WTC11 (cell line): ENCODE data around the gene AHRR. TPM values are rescaled to one million over a fixed set of nuclear protein-coding genes. Genes with fewer than 3 reads are reported as not detected.
A peak's percentile ranks its signal among the peaks of the same experiment; 100 is the strongest.

Experiments
- ATAC-seq: fragments of 200-7000 bp; cut with Tn5 transposase; 2 replicates; pipeline ENCODE4 v1.10.0; 2021; ENCODE audit warnings: mild to moderate bottlenecking, moderate library complexity
- CTCF ChIA-PET: fragments of 300-600 bp; sonication (Branson Sonifier 250); formaldehyde crosslinking; loops from one replicate; lab custom pipeline; 2021; ENCODE audit warnings: antibody characterized with exemption; lab: Charles Lee
- POLR2A ChIA-PET: fragments of 350-600 bp; sonication (Branson Sonifier 250); formaldehyde crosslinking; loops from one replicate; lab custom pipeline; 2021; ENCODE audit warnings: antibody characterized with exemption; lab: Charles Lee
- DNase-seq: peaks from one replicate; pipeline ENCODE4 v3.0.0; 2021; ENCODE audit warnings: low spot score
- H3K27ac Mint-ChIP-seq: 2 replicates; pipeline ENCODE4 v1.8.0; 2021; ENCODE audit warnings: mixed read lengths
- H3K27me3 Mint-ChIP-seq: 2 replicates; pipeline ENCODE4 v1.8.0; 2021; ENCODE audit warnings: low read depth, mild to moderate bottlenecking, moderate library complexity, mixed read lengths
- H3K36me3 Mint-ChIP-seq: 2 replicates; pipeline ENCODE4 v1.8.0; 2021; ENCODE audit warnings: mixed read lengths
- H3K4me1 Mint-ChIP-seq: 2 replicates; pipeline ENCODE4 v1.8.0; 2022; ENCODE audit warnings: mixed read lengths
- H3K4me3 Mint-ChIP-seq: 2 replicates; pipeline ENCODE4 v1.8.0; 2021; ENCODE audit warnings: mild to moderate bottlenecking, moderate library complexity, mixed read lengths
- H3K9me3 Mint-ChIP-seq: 2 replicates; pipeline ENCODE4 v1.8.0; 2021; ENCODE audit warnings: mixed read lengths
- CBFB ChIP-seq: sonication (generic); formaldehyde crosslinking; IDR thresholded peaks from 2 replicates; pipeline ENCODE4 v1.8.1; 2022; ENCODE audit warnings: mild to moderate bottlenecking, low read depth, missing genetic modification reagents
- CREB1 ChIP-seq: sonication (generic); formaldehyde crosslinking; IDR thresholded peaks from 2 replicates; pipeline ENCODE4 v1.8.0; 2023; ENCODE audit warnings: mild to moderate bottlenecking, missing genetic modification reagents
- HMGA2 ChIP-seq: fragments of 250-450 bp; sonication (Bioruptor Pico); IDR thresholded peaks from 2 replicates; pipeline ENCODE4 v1.4.0; 2021; ENCODE audit warnings: mild to moderate bottlenecking, moderate library complexity
- JAZF1 ChIP-seq: fragments of 250-450 bp; sonication (Bioruptor Pico); IDR thresholded peaks from 2 replicates; pipeline ENCODE4 v1.9.0; 2021; ENCODE audit warnings: moderate library complexity, mild to moderate bottlenecking, inconsistent platforms
- JUN ChIP-seq: sonication (generic); formaldehyde crosslinking; IDR thresholded peaks from 2 replicates; pipeline ENCODE4 v1.8.0; 2023; ENCODE audit warnings: mild to moderate bottlenecking, missing genetic modification reagents
- MXD4 ChIP-seq: fragments of 250-450 bp; sonication (Bioruptor Pico); IDR thresholded peaks from 2 replicates; pipeline ENCODE4 v1.8.0; 2021; ENCODE audit warnings: mild to moderate bottlenecking, moderate library complexity, borderline replicate concordance
- NFE2L1 ChIP-seq: sonication (generic); formaldehyde crosslinking; IDR thresholded peaks from 2 replicates; pipeline ENCODE4 v1.8.1; 2023; ENCODE audit warnings: missing genetic modification reagents
- RELA ChIP-seq: sonication (generic); formaldehyde crosslinking; IDR thresholded peaks from 2 replicates; pipeline ENCODE4 v1.8.1; 2022; ENCODE audit warnings: missing genetic modification reagents, mild to moderate bottlenecking, borderline replicate concordance
- ZNF317 ChIP-seq: sonication (generic); formaldehyde crosslinking; IDR thresholded peaks from 2 replicates; pipeline ENCODE4 v1.8.1; 2023; ENCODE audit warnings: low read depth, mild to moderate bottlenecking, moderate library complexity, missing genetic modification reagents, borderline replicate concordance
- ZNF396 ChIP-seq: fragments of 250-450 bp; sonication (Bioruptor Pico); IDR thresholded peaks from 2 replicates; pipeline ENCODE4 v1.8.0; 2021; ENCODE audit warnings: mild to moderate bottlenecking, moderate library complexity, borderline replicate concordance
- total RNA-seq: library from RNA; stranded (reverse); gene quantifications from 3 replicates; pipeline ENCODE4 v1.2.3, GENCODE V29; 2021
- TF ChIP-seq, protein P1 (sequence below): sonication (generic); formaldehyde crosslinking; IDR thresholded peaks from 2 replicates; pipeline ENCODE4 v1.8.1; 2022; ENCODE audit warnings: mild to moderate bottlenecking, missing genetic modification reagents, moderate library complexity, borderline replicate concordance
- TF ChIP-seq, protein P2 (sequence below): sonication (generic); formaldehyde crosslinking; IDR thresholded peaks from 2 replicates; pipeline ENCODE4 v1.8.0; 2022; ENCODE audit warnings: mild to moderate bottlenecking, missing genetic modification reagents
- TF ChIP-seq, protein P3 (sequence below): fragments of 250-450 bp; sonication (Bioruptor Pico); IDR thresholded peaks from 2 replicates; pipeline ENCODE4 v1.9.0; 2021; ENCODE audit warnings: mild to moderate bottlenecking
- TF ChIP-seq, protein P4 (sequence below): sonication (generic); formaldehyde crosslinking; IDR thresholded peaks from 2 replicates; pipeline ENCODE4 v1.8.0; 2022; ENCODE audit warnings: mild to moderate bottlenecking, missing genetic modification reagents
- TF ChIP-seq, protein P5 (sequence below): sonication (generic); formaldehyde crosslinking; conservative IDR thresholded peaks from 2 replicates; pipeline ENCODE4 v1.8.1; 2023; ENCODE audit warnings: mild to moderate bottlenecking, low read depth, missing genetic modification reagents, moderate library complexity
- TF ChIP-seq, protein P6 (sequence below): sonication (generic); formaldehyde crosslinking; IDR thresholded peaks from 2 replicates; pipeline ENCODE4 v1.8.1; 2023; ENCODE audit warnings: mild to moderate bottlenecking, missing genetic modification reagents, moderate library complexity
- TF ChIP-seq, protein P7 (sequence below): sonication (generic); formaldehyde crosslinking; IDR thresholded peaks from 2 replicates; pipeline ENCODE4 v1.8.0; 2022; ENCODE audit warnings: mild to moderate bottlenecking, missing genetic modification reagents
- TF ChIP-seq, protein P8 (sequence below): sonication (generic); formaldehyde crosslinking; IDR thresholded peaks from 2 replicates; pipeline ENCODE4 v1.8.0; 2023; ENCODE audit warnings: missing genetic modification reagents, mild to moderate bottlenecking, borderline replicate concordance
- TF ChIP-seq, protein P9 (sequence below): sonication (generic); formaldehyde crosslinking; IDR thresholded peaks from 2 replicates; pipeline ENCODE4 v1.8.1; 2023; ENCODE audit warnings: mild to moderate bottlenecking, missing genetic modification reagents, moderate library complexity

The AHRR gene
- total RNA-seq, 1 experiment from 2014 or later: 4.5 TPM

DNA sequence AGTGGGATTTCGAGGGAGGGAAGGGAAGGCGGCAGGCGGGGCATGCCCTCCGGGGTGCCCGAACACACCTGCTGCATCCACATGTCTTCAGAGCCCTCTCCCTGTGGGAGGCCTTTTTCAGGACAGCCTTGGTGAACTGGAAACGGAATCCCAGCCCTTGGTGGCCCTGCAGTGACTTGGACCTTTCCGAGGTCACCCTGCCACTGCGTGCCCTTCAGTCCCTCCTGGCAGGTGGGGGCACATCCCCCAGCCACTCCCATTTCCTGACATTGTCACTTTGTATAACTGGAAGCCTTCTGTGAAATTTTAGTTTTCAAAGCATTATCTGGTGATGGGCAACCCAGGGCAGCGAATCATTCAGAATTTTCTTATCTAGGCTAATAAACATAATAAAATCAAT, 11.0 kb upstream of the AHRR start:
- Mint-ChIP-seq H3K27ac (peak overlapping the region; percentile 27; the same call in 1 of the 2 replicates), H3K9me3 (no peaks in the 10 kb centered on the region), H3K4me1 (peaks cover 15% of the 10 kb centered on the region), H3K27me3 (no peaks in the 10 kb centered on the region), H3K4me3 (no peak overlapping the region), H3K36me3 (peaks cover 14% of the 10 kb centered on the region)
- DNase-seq (no peak), ATAC-seq (no peak)
- CTCF ChIA-PET: no interaction called here
- POLR2A ChIA-PET: no interaction called here
- no peak for TF ChIP-seq HMGA2 (CRISPR knock-in tag)
- TF ChIP-seq, protein P1, sequence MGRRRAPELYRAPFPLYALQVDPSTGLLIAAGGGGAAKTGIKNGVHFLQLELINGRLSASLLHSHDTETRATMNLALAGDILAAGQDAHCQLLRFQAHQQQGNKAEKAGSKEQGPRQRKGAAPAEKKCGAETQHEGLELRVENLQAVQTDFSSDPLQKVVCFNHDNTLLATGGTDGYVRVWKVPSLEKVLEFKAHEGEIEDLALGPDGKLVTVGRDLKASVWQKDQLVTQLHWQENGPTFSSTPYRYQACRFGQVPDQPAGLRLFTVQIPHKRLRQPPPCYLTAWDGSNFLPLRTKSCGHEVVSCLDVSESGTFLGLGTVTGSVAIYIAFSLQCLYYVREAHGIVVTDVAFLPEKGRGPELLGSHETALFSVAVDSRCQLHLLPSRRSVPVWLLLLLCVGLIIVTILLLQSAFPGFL (CRISPR knock-in tag): no peak
- TF ChIP-seq, protein P2, sequence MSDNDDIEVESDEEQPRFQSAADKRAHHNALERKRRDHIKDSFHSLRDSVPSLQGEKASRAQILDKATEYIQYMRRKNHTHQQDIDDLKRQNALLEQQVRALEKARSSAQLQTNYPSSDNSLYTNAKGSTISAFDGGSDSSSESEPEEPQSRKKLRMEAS: no peak
- no peak for TF ChIP-seq RELA
- TF ChIP-seq, protein P3, sequence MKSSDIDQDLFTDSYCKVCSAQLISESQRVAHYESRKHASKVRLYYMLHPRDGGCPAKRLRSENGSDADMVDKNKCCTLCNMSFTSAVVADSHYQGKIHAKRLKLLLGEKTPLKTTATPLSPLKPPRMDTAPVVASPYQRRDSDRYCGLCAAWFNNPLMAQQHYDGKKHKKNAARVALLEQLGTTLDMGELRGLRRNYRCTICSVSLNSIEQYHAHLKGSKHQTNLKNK (CRISPR knock-in tag): no peak
- no peak for TF ChIP-seq JAZF1 (CRISPR knock-in tag)
- TF ChIP-seq, protein P4, sequence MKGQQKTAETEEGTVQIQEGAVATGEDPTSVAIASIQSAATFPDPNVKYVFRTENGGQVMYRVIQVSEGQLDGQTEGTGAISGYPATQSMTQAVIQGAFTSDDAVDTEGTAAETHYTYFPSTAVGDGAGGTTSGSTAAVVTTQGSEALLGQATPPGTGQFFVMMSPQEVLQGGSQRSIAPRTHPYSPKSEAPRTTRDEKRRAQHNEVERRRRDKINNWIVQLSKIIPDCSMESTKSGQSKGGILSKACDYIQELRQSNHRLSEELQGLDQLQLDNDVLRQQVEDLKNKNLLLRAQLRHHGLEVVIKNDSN: no peak
- TF ChIP-seq JUN (CRISPR knock-in tag): no peak
- TF ChIP-seq ZNF396 (CRISPR knock-in tag): no peak
- TF ChIP-seq CBFB (CRISPR knock-in tag): no peak
- TF ChIP-seq MXD4 (CRISPR knock-in tag): no peak
- no peak for TF ChIP-seq NFE2L1
- TF ChIP-seq, protein P5, sequence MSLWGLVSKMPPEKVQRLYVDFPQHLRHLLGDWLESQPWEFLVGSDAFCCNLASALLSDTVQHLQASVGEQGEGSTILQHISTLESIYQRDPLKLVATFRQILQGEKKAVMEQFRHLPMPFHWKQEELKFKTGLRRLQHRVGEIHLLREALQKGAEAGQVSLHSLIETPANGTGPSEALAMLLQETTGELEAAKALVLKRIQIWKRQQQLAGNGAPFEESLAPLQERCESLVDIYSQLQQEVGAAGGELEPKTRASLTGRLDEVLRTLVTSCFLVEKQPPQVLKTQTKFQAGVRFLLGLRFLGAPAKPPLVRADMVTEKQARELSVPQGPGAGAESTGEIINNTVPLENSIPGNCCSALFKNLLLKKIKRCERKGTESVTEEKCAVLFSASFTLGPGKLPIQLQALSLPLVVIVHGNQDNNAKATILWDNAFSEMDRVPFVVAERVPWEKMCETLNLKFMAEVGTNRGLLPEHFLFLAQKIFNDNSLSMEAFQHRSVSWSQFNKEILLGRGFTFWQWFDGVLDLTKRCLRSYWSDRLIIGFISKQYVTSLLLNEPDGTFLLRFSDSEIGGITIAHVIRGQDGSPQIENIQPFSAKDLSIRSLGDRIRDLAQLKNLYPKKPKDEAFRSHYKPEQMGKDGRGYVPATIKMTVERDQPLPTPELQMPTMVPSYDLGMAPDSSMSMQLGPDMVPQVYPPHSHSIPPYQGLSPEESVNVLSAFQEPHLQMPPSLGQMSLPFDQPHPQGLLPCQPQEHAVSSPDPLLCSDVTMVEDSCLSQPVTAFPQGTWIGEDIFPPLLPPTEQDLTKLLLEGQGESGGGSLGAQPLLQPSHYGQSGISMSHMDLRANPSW (CRISPR knock-in tag): no peak
- TF ChIP-seq, protein P6, sequence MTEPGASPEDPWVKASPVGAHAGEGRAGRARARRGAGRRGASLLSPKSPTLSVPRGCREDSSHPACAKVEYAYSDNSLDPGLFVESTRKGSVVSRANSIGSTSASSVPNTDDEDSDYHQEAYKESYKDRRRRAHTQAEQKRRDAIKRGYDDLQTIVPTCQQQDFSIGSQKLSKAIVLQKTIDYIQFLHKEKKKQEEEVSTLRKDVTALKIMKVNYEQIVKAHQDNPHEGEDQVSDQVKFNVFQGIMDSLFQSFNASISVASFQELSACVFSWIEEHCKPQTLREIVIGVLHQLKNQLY: no peak
- TF ChIP-seq, protein P7, sequence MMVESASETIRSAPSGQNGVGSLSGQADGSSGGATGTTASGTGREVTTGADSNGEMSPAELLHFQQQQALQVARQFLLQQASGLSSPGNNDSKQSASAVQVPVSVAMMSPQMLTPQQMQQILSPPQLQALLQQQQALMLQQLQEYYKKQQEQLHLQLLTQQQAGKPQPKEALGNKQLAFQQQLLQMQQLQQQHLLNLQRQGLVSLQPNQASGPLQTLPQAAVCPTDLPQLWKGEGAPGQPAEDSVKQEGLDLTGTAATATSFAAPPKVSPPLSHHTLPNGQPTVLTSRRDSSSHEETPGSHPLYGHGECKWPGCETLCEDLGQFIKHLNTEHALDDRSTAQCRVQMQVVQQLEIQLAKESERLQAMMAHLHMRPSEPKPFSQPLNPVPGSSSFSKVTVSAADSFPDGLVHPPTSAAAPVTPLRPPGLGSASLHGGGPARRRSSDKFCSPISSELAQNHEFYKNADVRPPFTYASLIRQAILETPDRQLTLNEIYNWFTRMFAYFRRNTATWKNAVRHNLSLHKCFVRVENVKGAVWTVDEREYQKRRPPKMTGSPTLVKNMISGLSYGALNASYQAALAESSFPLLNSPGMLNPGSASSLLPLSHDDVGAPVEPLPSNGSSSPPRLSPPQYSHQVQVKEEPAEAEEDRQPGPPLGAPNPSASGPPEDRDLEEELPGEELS (CRISPR knock-in tag): no peak
- TF ChIP-seq CREB1 (CRISPR knock-in tag): no peak
- TF ChIP-seq ZNF317 (CRISPR knock-in tag): no peak
- TF ChIP-seq, protein P8, sequence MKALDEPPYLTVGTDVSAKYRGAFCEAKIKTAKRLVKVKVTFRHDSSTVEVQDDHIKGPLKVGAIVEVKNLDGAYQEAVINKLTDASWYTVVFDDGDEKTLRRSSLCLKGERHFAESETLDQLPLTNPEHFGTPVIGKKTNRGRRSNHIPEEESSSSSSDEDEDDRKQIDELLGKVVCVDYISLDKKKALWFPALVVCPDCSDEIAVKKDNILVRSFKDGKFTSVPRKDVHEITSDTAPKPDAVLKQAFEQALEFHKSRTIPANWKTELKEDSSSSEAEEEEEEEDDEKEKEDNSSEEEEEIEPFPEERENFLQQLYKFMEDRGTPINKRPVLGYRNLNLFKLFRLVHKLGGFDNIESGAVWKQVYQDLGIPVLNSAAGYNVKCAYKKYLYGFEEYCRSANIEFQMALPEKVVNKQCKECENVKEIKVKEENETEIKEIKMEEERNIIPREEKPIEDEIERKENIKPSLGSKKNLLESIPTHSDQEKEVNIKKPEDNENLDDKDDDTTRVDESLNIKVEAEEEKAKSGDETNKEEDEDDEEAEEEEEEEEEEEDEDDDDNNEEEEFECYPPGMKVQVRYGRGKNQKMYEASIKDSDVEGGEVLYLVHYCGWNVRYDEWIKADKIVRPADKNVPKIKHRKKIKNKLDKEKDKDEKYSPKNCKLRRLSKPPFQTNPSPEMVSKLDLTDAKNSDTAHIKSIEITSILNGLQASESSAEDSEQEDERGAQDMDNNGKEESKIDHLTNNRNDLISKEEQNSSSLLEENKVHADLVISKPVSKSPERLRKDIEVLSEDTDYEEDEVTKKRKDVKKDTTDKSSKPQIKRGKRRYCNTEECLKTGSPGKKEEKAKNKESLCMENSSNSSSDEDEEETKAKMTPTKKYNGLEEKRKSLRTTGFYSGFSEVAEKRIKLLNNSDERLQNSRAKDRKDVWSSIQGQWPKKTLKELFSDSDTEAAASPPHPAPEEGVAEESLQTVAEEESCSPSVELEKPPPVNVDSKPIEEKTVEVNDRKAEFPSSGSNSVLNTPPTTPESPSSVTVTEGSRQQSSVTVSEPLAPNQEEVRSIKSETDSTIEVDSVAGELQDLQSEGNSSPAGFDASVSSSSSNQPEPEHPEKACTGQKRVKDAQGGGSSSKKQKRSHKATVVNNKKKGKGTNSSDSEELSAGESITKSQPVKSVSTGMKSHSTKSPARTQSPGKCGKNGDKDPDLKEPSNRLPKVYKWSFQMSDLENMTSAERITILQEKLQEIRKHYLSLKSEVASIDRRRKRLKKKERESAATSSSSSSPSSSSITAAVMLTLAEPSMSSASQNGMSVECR (CRISPR knock-in tag): no peak
- TF ChIP-seq, protein P9, sequence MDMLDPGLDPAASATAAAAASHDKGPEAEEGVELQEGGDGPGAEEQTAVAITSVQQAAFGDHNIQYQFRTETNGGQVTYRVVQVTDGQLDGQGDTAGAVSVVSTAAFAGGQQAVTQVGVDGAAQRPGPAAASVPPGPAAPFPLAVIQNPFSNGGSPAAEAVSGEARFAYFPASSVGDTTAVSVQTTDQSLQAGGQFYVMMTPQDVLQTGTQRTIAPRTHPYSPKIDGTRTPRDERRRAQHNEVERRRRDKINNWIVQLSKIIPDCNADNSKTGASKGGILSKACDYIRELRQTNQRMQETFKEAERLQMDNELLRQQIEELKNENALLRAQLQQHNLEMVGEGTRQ (CRISPR knock-in tag): no peak
